Lung (tissue), 12 donors: ENCODE results near the gene FLRT1. TPM values are rescaled to one million over a fixed set of nuclear protein-coding genes. Genes with fewer than 3 reads are reported as not detected.

ENCODE experiments used
- ATAC-seq: fragments of 200-7000 bp; cut with Tn5 transposase; one replicate; pipeline ENCODE4 v1.9.1; 2020; ENCODE audit warnings: moderate number of reproducible peaks; ENCODE audit not compliant: insufficient read depth, low FRiP score
- DNase-seq, 3 donors: peaks; one replicate each; pipeline ENCODE4 v3.0.0-alpha.2; 2013 to 2017
- H3K27ac ChIP-seq, 2 donors: one replicate each; pipeline ENCODE4 v1.5.1; 2013; ENCODE audit warnings: mild to moderate bottlenecking in 2 of 2, moderate library complexity in 2 of 2, control low read depth in 1 of 2, inconsistent platforms in 1 of 2, low read depth in 1 of 2, low read length in 1 of 2
- H3K27me3 ChIP-seq, 3 donors: one replicate each; pipeline ENCODE4 v1.5.1; 2013; ENCODE audit warnings: low read length in 2 of 3; ENCODE audit not compliant: control insufficient read depth in 3 of 3, insufficient read depth in 3 of 3
- H3K36me3 ChIP-seq, 4 donors: one replicate each; pipeline ENCODE4 v1.5.1; 2013; ENCODE audit warnings: low read length in 4 of 4, mild to moderate bottlenecking in 1 of 4, moderate library complexity in 1 of 4; ENCODE audit not compliant: control insufficient read depth in 4 of 4, insufficient read depth in 4 of 4
- H3K4me1 ChIP-seq, 5 donors: one replicate each; pipeline ENCODE4 v1.5.1; 2013; ENCODE audit warnings: low read length in 5 of 5, mild to moderate bottlenecking in 2 of 5, moderate library complexity in 1 of 5; ENCODE audit not compliant: control insufficient read depth in 5 of 5, insufficient read depth in 5 of 5
- H3K4me3 ChIP-seq: one replicate; pipeline ENCODE4 v1.5.1; 2013; ENCODE audit warnings: mild to moderate bottlenecking, control low read depth, moderate library complexity
- H3K9ac ChIP-seq, 2 donors: one replicate each; pipeline ENCODE4 v1.5.1; 2013; ENCODE audit warnings: low read length in 2 of 2, control low read depth in 1 of 2; ENCODE audit not compliant: insufficient read depth in 1 of 2
- H3K9me3 ChIP-seq, 4 donors: one replicate each; pipeline ENCODE4 v1.5.1; 2013; ENCODE audit warnings: low read length in 3 of 4, mild to moderate bottlenecking in 1 of 4, moderate library complexity in 1 of 4; ENCODE audit not compliant: control insufficient read depth in 4 of 4, insufficient read depth in 3 of 4
- CTCF ChIP-seq: IDR thresholded peaks from 2 replicates; pipeline ENCODE4 v1.5.1; 2012; ENCODE audit warnings: mild to moderate bottlenecking; ENCODE audit errors: control extremely low read depth, extremely low read depth
- WGBS, 2 donors: extraction: QIAGEN DNeasy Blood & Tissue Kit; methylation state at CpG; one replicate each; pipeline ENCODE4 v1.1.7; 2013; 5-methylcytosine and 5-hydroxymethylcytosine counted together
- polyA plus RNA-seq, 2 donors: library from polyadenylated mRNA; stranded (reverse); fragments of 200-250 nt; gene quantifications; one replicate each; pipeline ENCODE4 v1.2.1, GENCODE V29; 2013
- total RNA-seq, 2 donors: library from RNA; depleted of rRNA in 1 of 2; stranded (reverse); fragments of >200 nt in 1 of 2; gene quantifications; one replicate each; pipeline ENCODE4 v1.2.1, GENCODE V29; 2014 to 2021
- donor health status: control.
- donor health status: control.
- donor health status: Bipolar disorder and iron deficiency.
- donor health status: healthy.
- donor health status: DM: yes; HTN: yes; CAD: no.

The FLRT1 gene
- total and polyA plus RNA-seq, 4 donors, result 0.02 to 0.34 (median 0.12) TPM

GRCh38 chr11:64038500-64038899, 2.8 kb downstream of the FLRT1 start:
- Histone ChIP-seq H3K4me1 (peaks cover 0 to 23% (median 4%) of the 10 kb centered on the region in 5 donors), H3K9me3 (peaks cover 0 to 2% (median 0%) of the 10 kb centered on the region in 4 donors), H3K27me3 (peaks cover 0 to 11% (median 7%) of the 10 kb centered on the region in 3 donors), H3K9ac (no peak overlapping the region), H3K27ac (no peak overlapping the region), H3K36me3 (no peaks in the 10 kb centered on the region), H3K4me3 (no peak overlapping the region)
- ATAC-seq, result no peak
- DNase-seq, result no peak
- 92 to 98% methylated on average over 4 of the region's 4 CpGs for WGBS, 2 donors
- TF ChIP-seq CTCF, result no peak

GRCh38 chr11:64039012-64039665, 3.4 kb downstream of the FLRT1 start:
- TF ChIP-seq CTCF, result no peak
- Histone ChIP-seq H3K9me3 (peaks cover 0 to 2% (median 0%) of the 10 kb centered on the region in 4 donors), H3K9ac (no peak overlapping the region), H3K27ac (no peak overlapping the region), H3K36me3 (no peaks in the 10 kb centered on the region), H3K4me1 (peaks cover 0 to 23% (median 4%) of the 10 kb centered on the region in 5 donors), H3K27me3 (peaks cover 0 to 11% (median 7%) of the 10 kb centered on the region in 3 donors), H3K4me3 (no peak overlapping the region)
- DNase-seq (no peak), ATAC-seq (no peak)
- WGBS, 2 donors, result 90 to 93% methylated on average over 16 of the region's 16 CpGs

- Histone ChIP-seq H3K36me3 (no peaks in the 10 kb centered on the region), H3K9ac (no peak overlapping the region), H3K9me3 (peaks cover 0 to 2% (median 0%) of the 10 kb centered on the region in 4 donors), H3K4me3 (no peak overlapping the region), H3K4me1 (peaks cover 0 to 18% (median 6%) of the 10 kb centered on the region in 5 donors), H3K27ac (no peak overlapping the region), H3K27me3 (peaks cover 0 to 4% (median 0%) of the 10 kb centered on the region in 3 donors)
- ATAC-seq, result no peak
- DNase-seq, result no peak
- TF ChIP-seq CTCF, result no peak
- 69 to 75% methylated on average over 19 to 20 of the region's 20 CpGs for WGBS, 2 donors
Measured at GRCh38 chr11:64040684-64041322, 5.1 kb downstream of the FLRT1 start.
